Progenitor cell of endocrine pancreas (in vitro differentiated cells): ENCODE results near the gene PECR. TPM values are rescaled to one million over a fixed set of nuclear protein-coding genes. Genes with fewer than 3 reads are reported as not detected.
A peak's percentile ranks its signal among the peaks of the same experiment; 100 is the strongest.

Experiments used
- DNase-seq: peaks from one replicate; pipeline ENCODE4 v3.0.0; 2021; ENCODE audit warnings: low spot score; ENCODE audit not compliant: unreplicated experiment
- H3K27ac Mint-ChIP-seq: 2 replicates; pipeline ENCODE4 v1.8.0; 2021; ENCODE audit warnings: mild to moderate bottlenecking, moderate library complexity, mixed read lengths
- H3K27me3 Mint-ChIP-seq: 2 replicates; pipeline ENCODE4 v1.8.0; 2021; ENCODE audit warnings: mixed read lengths
- H3K36me3 Mint-ChIP-seq: 2 replicates; pipeline ENCODE4 v1.8.0; 2022; ENCODE audit warnings: mixed read lengths; ENCODE audit not compliant: insufficient read depth
- H3K4me1 Mint-ChIP-seq: 2 replicates; pipeline ENCODE4 v1.8.0; 2021; ENCODE audit warnings: low read depth, mixed read lengths
- H3K4me3 Mint-ChIP-seq: 2 replicates; pipeline ENCODE4 v1.8.0; 2021; ENCODE audit warnings: low read depth, mild to moderate bottlenecking, moderate library complexity, mixed read lengths
- H3K9me3 Mint-ChIP-seq: 2 replicates; pipeline ENCODE4 v1.8.0; 2021; ENCODE audit warnings: low read depth, mixed read lengths
- total RNA-seq: library from RNA; stranded (reverse); gene quantifications from 2 replicates; pipeline ENCODE4 v1.2.1, GENCODE V29; 2021
- TF ChIP-seq, protein P1 (sequence below): fragments of 200-600 bp; sonication (generic); IDR thresholded peaks from one replicate; pipeline ENCODE4 v1.5.0; 2021; ENCODE audit warnings: antibody characterized with exemption, mild to moderate bottlenecking; ENCODE audit not compliant: unreplicated experiment

The PECR gene
- total RNA-seq, 1 donor from 2014 or later, result 14.2 TPM

DNA sequence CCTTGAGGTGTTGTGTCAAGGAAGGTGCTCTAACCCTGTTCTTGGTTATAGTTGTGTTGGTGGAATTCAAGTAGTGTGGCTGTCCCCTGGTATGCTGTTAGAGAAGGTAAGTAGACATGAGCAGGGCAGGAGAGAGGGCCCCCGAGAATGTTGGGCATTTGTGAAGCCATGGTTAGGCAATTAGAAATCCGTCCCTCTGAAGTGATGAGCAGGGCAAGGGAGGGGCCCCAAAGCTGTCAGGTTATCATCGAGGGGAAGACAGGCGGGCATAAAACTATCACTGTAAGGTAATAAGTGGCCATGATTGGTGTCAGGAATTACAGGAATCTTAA lies 32.7 kb upstream of the PECR start:
- peaks cover 57% of the 10 kb centered on the region for H3K4me1 Mint-ChIP-seq
- DNase-seq, result no peak
- no peaks in the 10 kb centered on the region for H3K27me3 Mint-ChIP-seq
- H3K4me3 Mint-ChIP-seq, result no peak overlapping the region
- TF ChIP-seq, protein P1, sequence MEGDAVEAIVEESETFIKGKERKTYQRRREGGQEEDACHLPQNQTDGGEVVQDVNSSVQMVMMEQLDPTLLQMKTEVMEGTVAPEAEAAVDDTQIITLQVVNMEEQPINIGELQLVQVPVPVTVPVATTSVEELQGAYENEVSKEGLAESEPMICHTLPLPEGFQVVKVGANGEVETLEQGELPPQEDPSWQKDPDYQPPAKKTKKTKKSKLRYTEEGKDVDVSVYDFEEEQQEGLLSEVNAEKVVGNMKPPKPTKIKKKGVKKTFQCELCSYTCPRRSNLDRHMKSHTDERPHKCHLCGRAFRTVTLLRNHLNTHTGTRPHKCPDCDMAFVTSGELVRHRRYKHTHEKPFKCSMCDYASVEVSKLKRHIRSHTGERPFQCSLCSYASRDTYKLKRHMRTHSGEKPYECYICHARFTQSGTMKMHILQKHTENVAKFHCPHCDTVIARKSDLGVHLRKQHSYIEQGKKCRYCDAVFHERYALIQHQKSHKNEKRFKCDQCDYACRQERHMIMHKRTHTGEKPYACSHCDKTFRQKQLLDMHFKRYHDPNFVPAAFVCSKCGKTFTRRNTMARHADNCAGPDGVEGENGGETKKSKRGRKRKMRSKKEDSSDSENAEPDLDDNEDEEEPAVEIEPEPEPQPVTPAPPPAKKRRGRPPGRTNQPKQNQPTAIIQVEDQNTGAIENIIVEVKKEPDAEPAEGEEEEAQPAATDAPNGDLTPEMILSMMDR, result no peak
- H3K9me3 Mint-ChIP-seq, result no peaks in the 10 kb centered on the region
- H3K36me3 Mint-ChIP-seq, result peaks cover 39% of the 10 kb centered on the region
- peak overlapping the region; percentile 100 for H3K27ac Mint-ChIP-seq

DNA sequence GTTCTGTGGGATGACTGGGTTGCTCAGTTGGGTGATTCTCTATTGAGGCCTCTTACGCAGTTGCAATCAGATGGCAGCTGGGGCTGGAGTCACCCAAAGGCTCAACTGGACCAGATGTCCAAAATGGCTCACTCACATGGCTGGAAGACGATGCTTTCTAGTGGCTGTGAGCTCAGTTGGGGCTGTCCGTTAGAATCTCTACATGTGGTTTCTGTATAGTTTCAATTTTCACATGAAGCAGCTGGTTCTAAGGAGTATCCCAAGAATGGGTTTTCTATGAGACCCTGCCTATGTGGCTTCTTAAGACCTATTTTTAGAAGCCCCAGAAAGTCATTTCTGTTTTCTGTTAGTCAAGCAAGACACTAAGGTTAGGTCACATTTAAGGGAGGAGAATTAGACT lies 32.0 kb upstream of the PECR start:
- Mint-ChIP-seq H3K36me3 (peaks cover 34% of the 10 kb centered on the region), H3K27ac (peak overlapping the region; percentile 87), H3K4me3 (no peak overlapping the region), H3K9me3 (no peaks in the 10 kb centered on the region), H3K27me3 (no peaks in the 10 kb centered on the region), H3K4me1 (peaks cover 59% of the 10 kb centered on the region)
- no peak for DNase-seq
- TF ChIP-seq, protein P1, result no peak

DNA sequence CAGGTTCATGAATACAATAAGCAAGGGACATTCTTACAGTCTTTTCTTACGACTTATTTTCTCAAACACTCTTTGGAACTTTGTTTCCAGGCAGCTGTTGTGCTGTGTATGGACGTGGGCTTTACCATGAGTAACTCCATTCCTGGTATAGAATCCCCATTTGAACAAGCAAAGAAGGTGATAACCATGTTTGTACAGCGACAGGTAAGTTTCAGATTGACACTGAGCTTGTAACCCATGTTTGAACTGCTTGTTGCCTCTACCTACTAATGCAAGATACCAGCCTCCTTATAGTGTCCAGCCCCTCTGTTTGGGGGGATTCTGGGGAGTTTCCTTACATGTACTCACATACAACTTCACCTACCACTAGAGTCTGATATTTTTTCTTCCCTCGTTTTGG lies 31.3 kb upstream of the PECR start:
- Mint-ChIP-seq H3K9me3 (no peaks in the 10 kb centered on the region), H3K4me1 (peaks cover 63% of the 10 kb centered on the region), H3K4me3 (peak overlapping the region; percentile 7), H3K27me3 (no peaks in the 10 kb centered on the region), H3K27ac (peak overlapping the region; percentile 87), H3K36me3 (peaks cover 31% of the 10 kb centered on the region)
- TF ChIP-seq, protein P1, result no peak
- no peak for DNase-seq

DNA sequence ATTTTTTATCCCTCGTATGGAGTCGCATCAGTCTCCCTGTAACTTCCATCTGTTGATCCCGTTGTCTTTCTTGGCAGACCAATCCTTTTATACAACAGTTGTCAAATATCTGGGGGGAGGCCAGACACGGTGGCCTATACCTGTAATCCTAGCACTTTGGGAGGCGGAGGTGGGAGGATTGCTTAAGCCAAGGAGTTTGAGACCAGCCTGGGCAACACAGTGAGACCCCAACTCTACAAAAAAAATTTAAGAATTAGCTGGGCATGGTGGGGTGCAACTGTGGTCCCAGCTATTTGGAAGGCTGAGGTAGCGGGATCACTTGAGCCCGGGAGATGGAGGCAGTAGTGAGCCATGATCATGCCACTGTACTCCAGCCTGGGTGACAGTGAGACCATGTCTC lies 29.5 kb upstream of the PECR start:
- peaks cover 59% of the 10 kb centered on the region for H3K4me1 Mint-ChIP-seq
- H3K9me3 Mint-ChIP-seq, result no peaks in the 10 kb centered on the region
- DNase-seq, result no peak
- TF ChIP-seq, protein P1, result no peak
- H3K36me3 Mint-ChIP-seq, result peaks cover 22% of the 10 kb centered on the region
- H3K27ac Mint-ChIP-seq, result peak overlapping the region; percentile 87
- no peaks in the 10 kb centered on the region for H3K27me3 Mint-ChIP-seq
- peak overlapping the region; percentile 99 for H3K4me3 Mint-ChIP-seq

DNA sequence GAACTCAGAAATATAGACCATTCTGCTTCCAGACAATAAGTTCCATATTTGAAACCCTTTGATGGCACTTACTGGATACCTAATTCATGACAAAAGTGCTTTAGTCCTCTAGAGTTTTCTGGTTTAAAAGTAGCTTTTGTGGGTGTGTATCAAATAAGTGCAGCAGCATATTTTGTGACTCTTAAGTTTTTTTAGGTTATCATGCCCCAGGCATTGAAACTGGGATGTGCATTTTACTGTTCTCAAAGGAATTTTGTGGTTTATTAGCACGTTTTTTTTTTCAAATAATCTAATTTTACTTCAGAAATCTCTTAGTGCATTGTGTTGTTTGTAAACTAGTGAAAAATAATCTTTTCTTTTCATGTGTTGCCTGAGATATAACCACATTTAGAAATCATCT lies 29.0 kb upstream of the PECR start:
- Mint-ChIP-seq H3K4me1 (peaks cover 58% of the 10 kb centered on the region), H3K9me3 (no peaks in the 10 kb centered on the region), H3K27me3 (no peaks in the 10 kb centered on the region), H3K27ac (peak overlapping the region; percentile 100), H3K4me3 (peak overlapping the region; percentile 99), H3K36me3 (peaks cover 21% of the 10 kb centered on the region)
- DNase-seq, result no peak
- TF ChIP-seq, protein P1, result no peak
